Neuronal stem cell (in vitro differentiated cells): ENCODE measurements around the gene SSB.

ENCODE experiments used
- DNase-seq: peaks from one replicate; pipeline ENCODE4 v3.0.0-alpha.2; 2013; ENCODE audit warnings: low spot score
- H2AFZ ChIP-seq: one replicate; pipeline ENCODE4 v1.6.1; 2013; ENCODE audit warnings: mild to moderate bottlenecking, low read length, inconsistent platforms
- H2AK5ac ChIP-seq: 2 replicates; pipeline ENCODE4 v1.6.1; 2013; ENCODE audit warnings: low read depth, mild to moderate bottlenecking, inconsistent platforms, low read length, moderate library complexity, mixed read lengths
- H2BK120ac ChIP-seq: 2 replicates; pipeline ENCODE4 v1.6.1; 2013; ENCODE audit warnings: low read depth, mild to moderate bottlenecking, inconsistent platforms, low read length, moderate library complexity, mixed read lengths
- H2BK12ac ChIP-seq: one replicate; pipeline ENCODE4 v1.6.1; 2013; ENCODE audit warnings: low read length, inconsistent platforms
- H2BK15ac ChIP-seq: 2 replicates; pipeline ENCODE4 v1.6.1; 2013; ENCODE audit warnings: mild to moderate bottlenecking, low read length, inconsistent platforms, mixed read lengths
- H2BK5ac ChIP-seq: one replicate; pipeline ENCODE4 v1.6.1; 2013; ENCODE audit warnings: inconsistent platforms, mild to moderate bottlenecking, low read length, moderate library complexity
- H3K14ac ChIP-seq: one replicate; pipeline ENCODE4 v1.6.1; 2013; ENCODE audit warnings: low read length, inconsistent platforms
- H3K18ac ChIP-seq: 2 replicates; pipeline ENCODE4 v1.6.1; 2013; ENCODE audit warnings: low read length, inconsistent platforms
- H3K23ac ChIP-seq: 2 replicates; pipeline ENCODE4 v1.6.1; 2013; ENCODE audit warnings: low read depth, mild to moderate bottlenecking, mixed read lengths, low read length, inconsistent platforms; ENCODE audit not compliant: poor library complexity
- H3K27ac ChIP-seq: replicated peaks from 3 replicates; pipeline ENCODE4 v1.5.1; 2013; ENCODE audit warnings: low read length, inconsistent platforms
- H3K27me3 ChIP-seq, 3 experiments: 2 replicates each; pipeline ENCODE4 v1.6.1; 2013; ENCODE audit warnings: low read length in 3 of 3, mild to moderate bottlenecking in 2 of 3, inconsistent platforms in 1 of 3, low read depth in 1 of 3, mixed read lengths in 1 of 3, moderate library complexity in 1 of 3; ENCODE audit not compliant: control insufficient read depth in 3 of 3, insufficient read depth in 3 of 3
- H3K36me3 ChIP-seq, 2 donors: replicated peaks in 1 of 2; 2 replicates each; pipeline ENCODE4 v1.6.1; 2013; ENCODE audit warnings: low read length in 2 of 2; ENCODE audit not compliant: control insufficient read depth in 2 of 2, insufficient read depth in 2 of 2
- H3K4ac ChIP-seq: 2 replicates; pipeline ENCODE4 v1.6.1; 2013; ENCODE audit warnings: inconsistent platforms, mild to moderate bottlenecking, low read length, moderate library complexity
- H3K4me1 ChIP-seq, 2 donors: 1 replicate in 1 of 2; 2 replicates in 1 of 2; pipeline ENCODE4 v1.6.1; 2013; ENCODE audit warnings: low read length in 2 of 2, low read depth in 1 of 2; ENCODE audit not compliant: control insufficient read depth in 2 of 2, insufficient read depth in 1 of 2
- H3K4me2 ChIP-seq: one replicate; pipeline ENCODE4 v1.6.1; 2013; ENCODE audit warnings: mild to moderate bottlenecking, low read length, inconsistent platforms; ENCODE audit not compliant: insufficient read depth, poor library complexity, severe bottlenecking
- H3K4me3 ChIP-seq, 2 donors: 2 replicates each; pipeline ENCODE4 v1.5.1; 2013; ENCODE audit warnings: low read length in 2 of 2, mild to moderate bottlenecking in 2 of 2, inconsistent platforms in 1 of 2, moderate library complexity in 1 of 2
- H3K79me1 ChIP-seq: one replicate; pipeline ENCODE4 v1.6.1; 2013; ENCODE audit warnings: low read depth, mild to moderate bottlenecking, inconsistent platforms, low read length, moderate library complexity
- H3K9ac ChIP-seq: one replicate; pipeline ENCODE4 v1.6.1; 2013; ENCODE audit warnings: mild to moderate bottlenecking, low read depth, low read length, inconsistent platforms; ENCODE audit not compliant: poor library complexity
- H3K9me3 ChIP-seq, 2 donors: replicated peaks in 1 of 2; 2 replicates each; pipeline versions ENCODE3 to v1.6.1; 2013; ENCODE audit warnings: low read length in 2 of 2, mild to moderate bottlenecking in 2 of 2, inconsistent platforms in 1 of 2, low read depth in 1 of 2, mixed read lengths in 1 of 2, moderate library complexity in 1 of 2; ENCODE audit not compliant: control insufficient read depth in 2 of 2, insufficient read depth in 1 of 2
- H4K8ac ChIP-seq: one replicate; pipeline ENCODE4 v1.6.1; 2013; ENCODE audit warnings: low read depth, mild to moderate bottlenecking, inconsistent platforms, low read length, moderate library complexity
- H4K91ac ChIP-seq: one replicate; pipeline ENCODE4 v1.6.1; 2013; ENCODE audit warnings: low read length, low read depth, mild to moderate bottlenecking, inconsistent platforms; ENCODE audit not compliant: poor library complexity
- WGBS, 2 donors: extraction: QIAGEN DNeasy Blood & Tissue Kit; methylation state at CpG; one replicate each; pipeline ENCODE4 v1.1.7; 2013; ENCODE audit warnings: missing lambda C conversion rate in 2 of 2, mixed read lengths in 1 of 2; ENCODE audit not compliant: insufficient read length in 2 of 2, insufficient replicate concordance in 1 of 2; ENCODE audit errors: extremely low coverage in 2 of 2; 5-methylcytosine and 5-hydroxymethylcytosine counted together

Gene SSB

GRCh38 chr2:169775354-169775753, 23.3 kb upstream of the SSB start:
- H3K14ac ChIP-seq = no peak overlapping the region
- H3K36me3 ChIP-seq = peaks cover 0 to 13% of the 10 kb centered on the region in 2 donors
- no peak overlapping the region for H2BK12ac ChIP-seq
- no peak overlapping the region for H2BK15ac ChIP-seq
- no peak for DNase-seq
- no peak overlapping the region for H3K4me2 ChIP-seq
- no peak overlapping the region for H4K91ac ChIP-seq
- no peak overlapping the region for H2AK5ac ChIP-seq
- no CpG with 5 or more reads among the region's 3 CpGs for WGBS, 2 donors
- H2AFZ ChIP-seq = no peak overlapping the region
- no peak overlapping the region for H2BK5ac ChIP-seq
- H3K18ac ChIP-seq = no peak overlapping the region
- no peak overlapping the region for H2BK120ac ChIP-seq
- H3K27me3 ChIP-seq = no peaks in the 10 kb centered on the region
- H3K23ac ChIP-seq = no peak overlapping the region
- no peaks in the 10 kb centered on the region for H3K9me3 ChIP-seq
- H3K27ac ChIP-seq = no peak overlapping the region
- H3K4me3 ChIP-seq = no peak overlapping the region
- no peak overlapping the region for H4K8ac ChIP-seq
- H3K4ac ChIP-seq = no peak overlapping the region
- no peak overlapping the region for H3K9ac ChIP-seq
- H3K79me1 ChIP-seq = no peaks in the 10 kb centered on the region
- peaks cover 0 to 2% of the 10 kb centered on the region in 2 donors for H3K4me1 ChIP-seq

- no peak overlapping the region for H2BK15ac ChIP-seq
- H2BK12ac ChIP-seq = no peak overlapping the region
- no peaks in the 10 kb centered on the region for H3K27me3 ChIP-seq
- H4K91ac ChIP-seq = no peak overlapping the region
- H3K4ac ChIP-seq = no peak overlapping the region
- H3K79me1 ChIP-seq = no peaks in the 10 kb centered on the region
- no peak overlapping the region for H3K23ac ChIP-seq
- H2AFZ ChIP-seq = no peak overlapping the region
- no peak for DNase-seq
- no peak overlapping the region for H3K4me3 ChIP-seq
- H3K18ac ChIP-seq = no peak overlapping the region
- H3K9ac ChIP-seq = no peak overlapping the region
- H3K4me1 ChIP-seq = peaks cover 0 to 2% of the 10 kb centered on the region in 2 donors
- no peak overlapping the region for H3K4me2 ChIP-seq
- no peaks in the 10 kb centered on the region for H3K9me3 ChIP-seq
- no peak overlapping the region for H3K27ac ChIP-seq
- H3K36me3 ChIP-seq = peaks cover 0 to 13% of the 10 kb centered on the region in 2 donors
- no peak overlapping the region for H3K14ac ChIP-seq
- no peak overlapping the region for H4K8ac ChIP-seq
- no peak overlapping the region for H2BK120ac ChIP-seq
- no CpG with 5 or more reads among the region's 2 CpGs for WGBS, 2 donors
- H2BK5ac ChIP-seq = no peak overlapping the region
- no peak overlapping the region for H2AK5ac ChIP-seq
Measured at GRCh38 chr2:169775765-169776164, 22.9 kb upstream of the SSB start.

- WGBS, 2 donors = no CpG with 5 or more reads among the region's 2 CpGs
Measured at GRCh38 chr2:169776252-169776761, 22.4 kb upstream of the SSB start.

GRCh38 chr2:169778446-169778845, 20.2 kb upstream of the SSB start:
- Histone ChIP-seq H4K91ac (no peak overlapping the region), H4K8ac (no peak overlapping the region), H2BK5ac (no peak overlapping the region), H3K23ac (no peak overlapping the region), H2AK5ac (no peak overlapping the region), H3K4me1 (peaks cover 0 to 2% of the 10 kb centered on the region in 2 donors), H3K27ac (no peak overlapping the region), H3K9ac (no peak overlapping the region), H2BK12ac (no peak overlapping the region), H3K79me1 (no peaks in the 10 kb centered on the region), H3K18ac (no peak overlapping the region), H3K9me3 (no peaks in the 10 kb centered on the region), H2AFZ (no peak overlapping the region), H3K36me3 (peaks cover 0 to 13% of the 10 kb centered on the region in 2 donors), H3K4me2 (no peak overlapping the region), H3K4me3 (no peak overlapping the region), H3K14ac (no peak overlapping the region), H3K27me3 (no peaks in the 10 kb centered on the region), H2BK15ac (no peak overlapping the region), H2BK120ac (no peak overlapping the region), H3K4ac (no peak overlapping the region)
- no CpG with 5 or more reads among the region's 3 CpGs for WGBS, 2 donors
- DNase-seq = no peak

More at GRCh38 chr2:169776252-169776761, 22.4 kb upstream of the SSB start:
- Histone ChIP-seq H3K27ac (no peak overlapping the region), H3K4me3 (no peak overlapping the region), H2BK120ac (no peak overlapping the region), H2BK12ac (no peak overlapping the region), H2AK5ac (no peak overlapping the region), H4K8ac (no peak overlapping the region), H4K91ac (no peak overlapping the region), H3K4me1 (peaks cover 0 to 2% of the 10 kb centered on the region in 2 donors), H2AFZ (no peak overlapping the region), H3K9ac (no peak overlapping the region), H3K4ac (no peak overlapping the region), H2BK15ac (no peak overlapping the region), H3K18ac (no peak overlapping the region), H3K27me3 (no peaks in the 10 kb centered on the region), H3K79me1 (no peaks in the 10 kb centered on the region), H3K4me2 (no peak overlapping the region), H3K23ac (no peak overlapping the region), H3K36me3 (peaks cover 0 to 13% of the 10 kb centered on the region in 2 donors), H3K14ac (no peak overlapping the region), H3K9me3 (no peaks in the 10 kb centered on the region), H2BK5ac (no peak overlapping the region)
- no peak for DNase-seq
